K562 (cell line): ENCODE results near the gene LYSMD1.
"Not testable (repeated sequence)": the region's sequence is repeated elsewhere in the genome, so short reads cannot be mapped to it uniquely, and the experiment has no call there.

Source experiments
- BRD4 ChIP-seq: fragments of 200-600 bp; sonication (generic); IDR thresholded peaks from 2 replicates; pipeline ENCODE4 v1.6.1; 2017; ENCODE audit warnings: inconsistent platforms
- CBX8 ChIP-seq: fragments of 200-600 bp; sonication (generic); IDR thresholded peaks from 2 replicates; pipeline ENCODE4 v1.6.1; 2012; ENCODE audit warnings: borderline replicate concordance, mixed run types, low read depth, mild to moderate bottlenecking, moderate library complexity, mixed read lengths, low read length, control low read depth, inconsistent platforms; ENCODE audit not compliant: poor library complexity, severe bottlenecking; ENCODE audit errors: extremely low read depth
- CTCF ChIP-seq, 3 experiments: IDR thresholded peaks in 2 of 3; conservative IDR thresholded peaks in 1 of 3; 2 replicates each; pipeline ENCODE4 v1.5.1; 2011 to 2012; ENCODE audit warnings: low read length in 3 of 3, mild to moderate bottlenecking in 3 of 3, control low read depth in 2 of 3, improper control_type of control experiment in 1 of 3, inconsistent platforms in 1 of 3, low read depth in 1 of 3, mixed read lengths in 1 of 3, moderate library complexity in 1 of 3; ENCODE audit not compliant: insufficient read depth in 2 of 3
- E4F1 ChIP-seq: fragments of 250-450 bp; sonication (Bioruptor Pico); IDR thresholded peaks from 2 replicates; pipeline ENCODE4 v1.5.0; 2021; ENCODE audit warnings: mild to moderate bottlenecking, borderline replicate concordance
- ESRRA ChIP-seq: fragments of 450-650 bp; IDR thresholded peaks from 2 replicates; pipeline ENCODE4 v1.6.1; 2014; ENCODE audit warnings: low read depth, mild to moderate bottlenecking, moderate library complexity, borderline replicate concordance
- JUN ChIP-seq, 2 experiments: sonication (generic) in 1 of 2; formaldehyde crosslinking in 1 of 2; IDR thresholded peaks; 2 replicates each; pipeline versions ENCODE4 v1.6.1 to v1.8.0; 2012 to 2022; ENCODE audit warnings: borderline replicate concordance in 2 of 2, mild to moderate bottlenecking in 2 of 2, improper control_type of control experiment in 1 of 2, low read depth in 1 of 2, low read length in 1 of 2, missing genetic modification reagents in 1 of 2
- KLF16 ChIP-seq: IDR thresholded peaks from 2 replicates; pipeline ENCODE4 v1.6.1; 2016; ENCODE audit warnings: antibody characterized with exemption
- MAX ChIP-seq: sonication (generic); formaldehyde crosslinking; IDR thresholded peaks from 2 replicates; pipeline ENCODE4 v1.9.0; 2022; ENCODE audit warnings: mild to moderate bottlenecking, missing genetic modification reagents
- MEF2D ChIP-seq: conservative IDR thresholded peaks from 2 replicates; pipeline ENCODE4 v1.6.1; 2016; ENCODE audit warnings: low read depth, missing genetic modification characterization, missing compliant biosample characterization
- MXD1 ChIP-seq: fragments of 250-450 bp; sonication (Bioruptor Pico); IDR thresholded peaks from 2 replicates; pipeline ENCODE4 v1.8.0; 2021; ENCODE audit warnings: borderline replicate concordance, mild to moderate bottlenecking, moderate library complexity; ENCODE audit not compliant: poor library complexity, severe bottlenecking
- RFX1 ChIP-seq: fragments of 450-650 bp; IDR thresholded peaks from 2 replicates; pipeline ENCODE4 v1.6.1; 2016; ENCODE audit warnings: mild to moderate bottlenecking, moderate library complexity
- RFX5 ChIP-seq: IDR thresholded peaks from 2 replicates; pipeline ENCODE4 v1.6.1; 2011; ENCODE audit warnings: low read depth, mild to moderate bottlenecking, improper control_type of control experiment, low read length
- SRF ChIP-seq, 2 experiments: fragments of 250-450, 450-650 bp in 1 of 2; sonication (Bioruptor Pico) in 1 of 2; sonication (generic) in 1 of 2; formaldehyde crosslinking; IDR thresholded peaks; 2 replicates each; pipeline versions ENCODE4 v1.5.0 to v1.5.1; 2020 to 2022; ENCODE audit warnings: mild to moderate bottlenecking in 1 of 2, missing genetic modification reagents in 1 of 2
- ZNF436 ChIP-seq: fragments of 250-450, 450-650 bp; sonication (Bioruptor Pico); formaldehyde crosslinking; IDR thresholded peaks from 2 replicates; pipeline ENCODE4 v1.7.0; 2020; ENCODE audit warnings: mild to moderate bottlenecking

- not testable (repeated sequence) for TF ChIP-seq ESRRA; KLF16; JUN (IDR thresholded peaks at IDR 0.05; ENCODE audit: borderline replicate concordance, low read depth, low read length); JUN (CRISPR knock-in tag; IDR thresholded peaks at IDR 0.05; ENCODE audit: borderline replicate concordance); E4F1 (CRISPR knock-in tag); RFX1; CTCF (IDR thresholded peaks at IDR 0.05 in 2 of 3, conservative IDR thresholded peaks at IDR 0.05 in 1 of 3; ENCODE audit: insufficient read depth in 2 of 3, low read depth in 1 of 3, low read length in 3 of 3); MEF2D (tag); MXD1; CBX8; MAX (CRISPR knock-in tag); RFX5; SRF (CRISPR knock-in tag; IDR thresholded peaks at IDR 0.05); ZNF436 (CRISPR knock-in tag); BRD4
Observed at GRCh38 chr1:151205381-151205965, 39.8 kb upstream of the LYSMD1 start.
